NT2/D1 (cell line): ENCODE measurements around the gene NAV2.

Experiments used
- SUZ12 ChIP-seq: IDR thresholded peaks from 2 replicates; pipeline ENCODE4 v1.6.1; 2011; ENCODE audit not compliant: insufficient read length, insufficient read depth; ENCODE audit errors: extremely low read depth
- YY1 ChIP-seq: IDR thresholded peaks from 2 replicates; pipeline ENCODE4 v1.6.1; 2011; ENCODE audit not compliant: insufficient read length, insufficient read depth
- ZNF274 ChIP-seq: IDR thresholded peaks from 2 replicates; pipeline ENCODE4 v1.6.1; 2011; ENCODE audit warnings: mild to moderate bottlenecking, low read depth, low read length

GRCh38 chr11:19963697-19964387, 251.2 kb downstream of the NAV2 start:
- TF ChIP-seq SUZ12 (no peak), YY1 (no peak), ZNF274 (no peak)
